ENCODE measurements around the gene ZNF776.

Gene ZNF776

GRCh38 chr19:57746580-57747471, at the start of gene ZNF776:
Gene ZNF776, plus strand, starts transcription at chr19:57746815. Its CDS starts 244 bp downstream, at chr19:57747059.
- DNase-seq (ENCODE audit: low spot score) = peak; percentile 92
- no peak for TF ChIP-seq CTCF (conservative IDR thresholded peaks at IDR 0.05; ENCODE audit: low read depth)
- ChIA-PET CTCF (interaction anchor here (0.5 to 1.1 kb wide), 5 partner anchors 8 to 1130 kb away, joined by 3 to 4 read pairs (median 3); no protein-coding TSS in a partner anchor), POLR2A (ENCODE audit: low non-redundant PET) (no interaction called here)
- peak within 1 kb of the TSS; percentile 80 for H3K27ac ChIP-seq

- DNase-seq (ENCODE audit: low spot score) = no peak
- TF ChIP-seq CTCF (conservative IDR thresholded peaks at IDR 0.05; ENCODE audit: low read depth) = no peak
- ChIA-PET POLR2A (ENCODE audit: low non-redundant PET) (no interaction called here), CTCF (no interaction called here)
- no peak overlapping the region for H3K27ac ChIP-seq
These were observed 45.0 kb upstream of the ZNF776 start for GRCh38 chr19:57701625-57702024.

- CTCF ChIA-PET = interaction anchor here (0.5 kb wide), 1 partner anchor 40 kb away, joined by 4 read pairs; no protein-coding TSS in a partner anchor
- POLR2A ChIA-PET (ENCODE audit: low non-redundant PET) = no interaction called here
- TF ChIP-seq CTCF (conservative IDR thresholded peaks at IDR 0.05; ENCODE audit: low read depth) = no peak
- no peak for DNase-seq (ENCODE audit: low spot score)
- H3K27ac ChIP-seq = no peak overlapping the region
These were observed 40.3 kb upstream of the ZNF776 start for GRCh38 chr19:57706346-57706745.

- no peak within 1 kb of the TSS for H3K27ac ChIP-seq
- CTCF ChIA-PET = interaction anchor here (0.7 kb wide), 1 partner anchor 755 kb away, joined by 3 read pairs; no protein-coding TSS in a partner anchor
- TF ChIP-seq CTCF (conservative IDR thresholded peaks at IDR 0.05; ENCODE audit: low read depth) = no peak
- no peak for DNase-seq (ENCODE audit: low spot score)
- POLR2A ChIA-PET (ENCODE audit: low non-redundant PET) = no interaction called here
These were observed 37.8 kb upstream of the ZNF776 start, which contains the start of gene ZNF154 for GRCh38 chr19:57708641-57709361. Gene ZNF154, minus strand, starts transcription at chr19:57709204. Its CDS starts 233 bp downstream, at chr19:57708971.

- CTCF ChIA-PET = interaction anchor here (0.7 kb wide), 1 partner anchor 754 kb away, joined by 3 read pairs; no protein-coding TSS in a partner anchor
- POLR2A ChIA-PET (ENCODE audit: low non-redundant PET) = no interaction called here
These were observed 37.0 kb upstream of the ZNF776 start for GRCh38 chr19:57709616-57710015.

More at GRCh38 chr19:57709616-57710015, 37.0 kb upstream of the ZNF776 start:
- no peak for TF ChIP-seq CTCF (conservative IDR thresholded peaks at IDR 0.05; ENCODE audit: low read depth)
- H3K27ac ChIP-seq = no peak overlapping the region
- DNase-seq (ENCODE audit: low spot score) = no peak
